Breast epithelium (tissue), 3 donors: ENCODE measurements around the gene HAND1.

Experiments
- CTCF ChIP-seq, 3 donors: fragments of 450-650 bp; IDR thresholded peaks; one replicate each; pipeline ENCODE4 v1.5.1; 2016 to 2017; ENCODE audit warnings: antibody characterized with exemption in 3 of 3, mild to moderate bottlenecking in 3 of 3, moderate library complexity in 3 of 3
- POLR2A ChIP-seq: fragments of 450-650 bp; IDR thresholded peaks from one replicate; pipeline ENCODE4 v1.6.1; 2016; ENCODE audit warnings: antibody characterized with exemption, mild to moderate bottlenecking, moderate library complexity
- POLR2AphosphoS5 ChIP-seq, 3 donors: sonication (generic); formaldehyde crosslinking; IDR thresholded peaks; one replicate each; pipeline ENCODE4 v1.6.1; 2017; ENCODE audit warnings: antibody characterized with exemption in 3 of 3

- no peak for TF ChIP-seq POLR2A
- no peak for TF ChIP-seq CTCF (IDR thresholded peaks at IDR 0.05)
- no peak for TF ChIP-seq POLR2AphosphoS5 (IDR thresholded peaks at IDR 0.05)
These were observed 44.3 kb upstream of the HAND1 start for GRCh38 chr5:154522284-154522683.
